Neuronal stem cell (in vitro differentiated cells): ENCODE measurements around the gene MRPL40.

Source experiments
- DNase-seq: peaks from one replicate; pipeline ENCODE4 v3.0.0-alpha.2; 2013; ENCODE audit warnings: low spot score
- H2AFZ ChIP-seq: one replicate; pipeline ENCODE4 v1.6.1; 2013; ENCODE audit warnings: mild to moderate bottlenecking, low read length, inconsistent platforms
- H2AK5ac ChIP-seq: 2 replicates; pipeline ENCODE4 v1.6.1; 2013; ENCODE audit warnings: low read depth, mild to moderate bottlenecking, inconsistent platforms, low read length, moderate library complexity, mixed read lengths
- H2BK120ac ChIP-seq: 2 replicates; pipeline ENCODE4 v1.6.1; 2013; ENCODE audit warnings: low read depth, mild to moderate bottlenecking, inconsistent platforms, low read length, moderate library complexity, mixed read lengths
- H2BK12ac ChIP-seq: one replicate; pipeline ENCODE4 v1.6.1; 2013; ENCODE audit warnings: low read length, inconsistent platforms
- H2BK15ac ChIP-seq: 2 replicates; pipeline ENCODE4 v1.6.1; 2013; ENCODE audit warnings: mild to moderate bottlenecking, low read length, inconsistent platforms, mixed read lengths
- H2BK5ac ChIP-seq: one replicate; pipeline ENCODE4 v1.6.1; 2013; ENCODE audit warnings: inconsistent platforms, mild to moderate bottlenecking, low read length, moderate library complexity
- H3K14ac ChIP-seq: one replicate; pipeline ENCODE4 v1.6.1; 2013; ENCODE audit warnings: low read length, inconsistent platforms
- H3K18ac ChIP-seq: 2 replicates; pipeline ENCODE4 v1.6.1; 2013; ENCODE audit warnings: low read length, inconsistent platforms
- H3K23ac ChIP-seq: 2 replicates; pipeline ENCODE4 v1.6.1; 2013; ENCODE audit warnings: low read depth, mild to moderate bottlenecking, mixed read lengths, low read length, inconsistent platforms; ENCODE audit not compliant: poor library complexity
- H3K27ac ChIP-seq: replicated peaks from 3 replicates; pipeline ENCODE4 v1.5.1; 2013; ENCODE audit warnings: low read length, inconsistent platforms
- H3K27me3 ChIP-seq, 3 experiments: 2 replicates each; pipeline ENCODE4 v1.6.1; 2013; ENCODE audit warnings: low read length in 3 of 3, mild to moderate bottlenecking in 2 of 3, inconsistent platforms in 1 of 3, low read depth in 1 of 3, mixed read lengths in 1 of 3, moderate library complexity in 1 of 3; ENCODE audit not compliant: control insufficient read depth in 3 of 3, insufficient read depth in 3 of 3
- H3K36me3 ChIP-seq, 2 donors: replicated peaks in 1 of 2; 2 replicates each; pipeline ENCODE4 v1.6.1; 2013; ENCODE audit warnings: low read length in 2 of 2; ENCODE audit not compliant: control insufficient read depth in 2 of 2, insufficient read depth in 2 of 2
- H3K4ac ChIP-seq: 2 replicates; pipeline ENCODE4 v1.6.1; 2013; ENCODE audit warnings: inconsistent platforms, mild to moderate bottlenecking, low read length, moderate library complexity
- H3K4me1 ChIP-seq, 2 donors: 1 replicate in 1 of 2; 2 replicates in 1 of 2; pipeline ENCODE4 v1.6.1; 2013; ENCODE audit warnings: low read length in 2 of 2, low read depth in 1 of 2; ENCODE audit not compliant: control insufficient read depth in 2 of 2, insufficient read depth in 1 of 2
- H3K4me2 ChIP-seq: one replicate; pipeline ENCODE4 v1.6.1; 2013; ENCODE audit warnings: mild to moderate bottlenecking, low read length, inconsistent platforms; ENCODE audit not compliant: insufficient read depth, poor library complexity, severe bottlenecking
- H3K4me3 ChIP-seq, 2 donors: 2 replicates each; pipeline ENCODE4 v1.5.1; 2013; ENCODE audit warnings: low read length in 2 of 2, mild to moderate bottlenecking in 2 of 2, inconsistent platforms in 1 of 2, moderate library complexity in 1 of 2
- H3K79me1 ChIP-seq: one replicate; pipeline ENCODE4 v1.6.1; 2013; ENCODE audit warnings: low read depth, mild to moderate bottlenecking, inconsistent platforms, low read length, moderate library complexity
- H3K9ac ChIP-seq: one replicate; pipeline ENCODE4 v1.6.1; 2013; ENCODE audit warnings: mild to moderate bottlenecking, low read depth, low read length, inconsistent platforms; ENCODE audit not compliant: poor library complexity
- H3K9me3 ChIP-seq, 2 donors: replicated peaks in 1 of 2; 2 replicates each; pipeline versions ENCODE3 to v1.6.1; 2013; ENCODE audit warnings: low read length in 2 of 2, mild to moderate bottlenecking in 2 of 2, inconsistent platforms in 1 of 2, low read depth in 1 of 2, mixed read lengths in 1 of 2, moderate library complexity in 1 of 2; ENCODE audit not compliant: control insufficient read depth in 2 of 2, insufficient read depth in 1 of 2
- H4K8ac ChIP-seq: one replicate; pipeline ENCODE4 v1.6.1; 2013; ENCODE audit warnings: low read depth, mild to moderate bottlenecking, inconsistent platforms, low read length, moderate library complexity
- H4K91ac ChIP-seq: one replicate; pipeline ENCODE4 v1.6.1; 2013; ENCODE audit warnings: low read length, low read depth, mild to moderate bottlenecking, inconsistent platforms; ENCODE audit not compliant: poor library complexity
- WGBS, 2 donors: extraction: QIAGEN DNeasy Blood & Tissue Kit; methylation state at CpG; one replicate each; pipeline ENCODE4 v1.1.7; 2013; ENCODE audit warnings: missing lambda C conversion rate in 2 of 2, mixed read lengths in 1 of 2; ENCODE audit not compliant: insufficient read length in 2 of 2, insufficient replicate concordance in 1 of 2; ENCODE audit errors: extremely low coverage in 2 of 2; 5-methylcytosine and 5-hydroxymethylcytosine counted together

MRPL40 gene

DNA sequence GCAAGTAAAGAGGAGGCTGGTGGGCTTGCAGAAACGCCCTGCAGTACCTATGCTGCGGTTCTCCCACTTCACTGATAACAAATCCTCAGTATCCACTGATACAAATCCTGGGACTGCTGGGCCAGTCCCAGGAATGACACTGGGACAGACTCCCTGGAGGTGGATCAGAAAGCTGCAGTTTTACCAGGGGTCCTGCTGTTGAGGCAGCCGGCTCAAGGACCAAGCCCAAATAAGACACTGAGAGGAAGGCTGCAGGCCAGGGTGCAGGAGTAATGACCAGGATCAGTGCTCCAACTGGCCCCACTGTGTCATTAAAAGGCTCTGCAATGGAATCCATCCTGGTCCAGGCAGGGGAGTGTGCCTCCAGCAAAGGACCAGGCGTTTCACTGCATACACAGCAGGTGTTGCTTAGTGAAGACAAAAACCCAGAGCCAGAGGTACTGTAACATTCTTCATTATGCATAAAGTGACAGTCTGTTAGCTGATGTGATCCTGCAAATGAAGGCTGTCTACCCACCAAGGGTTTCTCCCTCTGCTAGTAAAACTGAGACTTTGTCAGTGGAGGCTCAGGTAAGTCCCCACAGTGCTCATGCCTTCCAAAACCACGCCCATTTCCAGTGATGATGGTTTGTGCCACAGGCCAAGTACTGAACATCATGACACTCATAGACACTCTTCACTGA is 16.5 kb downstream of the MRPL40 start:
- Histone ChIP-seq H2BK12ac (no peak overlapping the region), H3K27me3 (no peaks in the 10 kb centered on the region), H2AK5ac (no peak overlapping the region), H3K36me3 (peaks cover 25 to 80% of the 10 kb centered on the region in 2 donors), H3K14ac (no peak overlapping the region), H3K9ac (no peak overlapping the region), H2BK15ac (no peak overlapping the region), H3K4me2 (no peak overlapping the region), H4K91ac (no peak overlapping the region), H2BK120ac (no peak overlapping the region), H2AFZ (no peak overlapping the region), H3K9me3 (no peaks in the 10 kb centered on the region), H2BK5ac (no peak overlapping the region), H3K4me1 (peaks cover 7 to 9% of the 10 kb centered on the region in 2 donors), H3K23ac (no peak overlapping the region), H3K79me1 (peaks cover 7% of the 10 kb centered on the region), H4K8ac (no peak overlapping the region), H3K4me3 (peak overlapping the region in 1 of 2 donors; percentile 64), H3K27ac (no peak overlapping the region), H3K18ac (no peak overlapping the region), H3K4ac (no peak overlapping the region)
- no peak for DNase-seq
- no CpG with 5 or more reads among the region's 5 CpGs for WGBS, 2 donors

DNA sequence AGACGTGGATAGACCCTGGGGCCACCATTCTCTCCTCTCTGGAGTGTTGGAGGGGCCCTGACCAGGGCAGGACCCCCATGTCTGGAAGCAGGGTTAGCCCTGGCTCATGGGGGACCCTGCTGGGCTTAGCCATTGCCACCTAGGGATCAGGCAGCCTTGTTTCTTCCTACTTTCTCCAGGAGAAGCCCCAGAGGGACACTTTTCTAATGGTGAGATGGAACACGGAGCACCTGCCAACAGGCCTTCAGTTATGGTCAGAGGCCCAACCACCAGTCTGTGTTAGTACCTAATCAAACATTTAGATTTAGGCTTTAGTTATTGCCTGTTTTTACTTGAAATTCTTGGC is 17.1 kb downstream of the MRPL40 start:
- no peak overlapping the region for H2AFZ ChIP-seq
- H3K9ac ChIP-seq, result no peak overlapping the region
- peaks cover 7 to 9% of the 10 kb centered on the region in 2 donors for H3K4me1 ChIP-seq
- no peak overlapping the region for H3K4me3 ChIP-seq
- H2BK120ac ChIP-seq, result no peak overlapping the region
- no peak overlapping the region for H3K23ac ChIP-seq
- no peak overlapping the region for H2BK12ac ChIP-seq
- H3K18ac ChIP-seq, result no peak overlapping the region
- H3K14ac ChIP-seq, result no peak overlapping the region
- no peaks in the 10 kb centered on the region for H3K9me3 ChIP-seq
- H3K27me3 ChIP-seq, result no peaks in the 10 kb centered on the region
- no CpG with 5 or more reads among the region's 2 CpGs for WGBS, 2 donors
- H3K27ac ChIP-seq, result no peak overlapping the region
- H3K79me1 ChIP-seq, result peaks cover 3% of the 10 kb centered on the region
- peaks cover 23 to 80% of the 10 kb centered on the region in 2 donors for H3K36me3 ChIP-seq
- H3K4me2 ChIP-seq, result no peak overlapping the region
- no peak overlapping the region for H3K4ac ChIP-seq
- H4K91ac ChIP-seq, result no peak overlapping the region
- DNase-seq, result no peak
- H2BK15ac ChIP-seq, result no peak overlapping the region
- H4K8ac ChIP-seq, result no peak overlapping the region
- no peak overlapping the region for H2BK5ac ChIP-seq
- H2AK5ac ChIP-seq, result no peak overlapping the region

DNA sequence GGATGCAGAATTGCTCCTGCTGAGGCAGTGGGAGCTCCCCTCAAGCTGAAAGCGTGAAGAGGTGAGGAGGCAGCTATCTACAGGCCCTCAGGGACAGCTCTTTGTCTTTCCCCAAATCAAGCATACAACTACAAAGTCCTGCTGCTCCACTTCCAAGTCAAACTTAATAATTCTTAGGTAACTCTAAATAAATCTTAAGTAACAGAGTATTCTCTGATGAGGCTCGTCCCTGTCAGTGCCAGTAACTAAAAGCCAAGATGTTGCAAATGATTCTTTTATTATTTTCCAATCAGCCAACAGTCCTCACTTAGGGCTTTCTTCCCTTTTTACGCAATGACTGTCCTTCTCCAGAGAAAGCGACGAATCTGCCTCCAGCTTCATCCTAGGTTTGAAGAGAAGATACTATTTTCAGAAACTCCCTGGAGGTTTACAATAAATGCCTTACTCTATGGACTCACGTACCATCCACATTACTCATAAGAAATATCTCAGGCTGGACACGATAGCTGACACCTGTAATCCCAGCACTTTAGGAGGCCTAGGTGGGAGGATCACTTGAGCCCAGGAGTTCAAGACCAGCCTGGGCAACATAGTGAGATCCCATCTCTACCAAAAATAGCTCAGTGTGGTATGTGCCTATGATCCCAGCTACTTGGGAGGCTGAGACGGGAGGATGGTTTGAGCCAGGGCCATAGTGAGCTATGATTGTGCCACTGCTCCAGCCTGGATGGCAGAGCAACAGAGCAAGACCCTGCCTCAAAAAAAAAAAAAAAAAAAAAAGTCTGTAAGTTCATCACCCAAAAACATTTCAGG is 18.2 kb downstream of the MRPL40 start:
- Histone ChIP-seq H2AFZ (no peak overlapping the region), H2BK15ac (no peak overlapping the region), H3K4ac (no peak overlapping the region), H3K14ac (no peak overlapping the region), H2AK5ac (no peak overlapping the region), H2BK120ac (no peak overlapping the region), H3K4me1 (peaks cover 7 to 9% of the 10 kb centered on the region in 2 donors), H2BK5ac (no peak overlapping the region), H3K36me3 (peaks cover 28 to 80% of the 10 kb centered on the region in 2 donors), H3K18ac (no peak overlapping the region), H4K8ac (no peak overlapping the region), H3K4me3 (no peak overlapping the region), H3K23ac (no peak overlapping the region), H4K91ac (no peak overlapping the region), H3K4me2 (no peak overlapping the region), H3K9me3 (no peaks in the 10 kb centered on the region), H3K9ac (no peak overlapping the region), H3K27ac (no peak overlapping the region), H3K27me3 (no peaks in the 10 kb centered on the region), H2BK12ac (no peak overlapping the region), H3K79me1 (peaks cover 3% of the 10 kb centered on the region)
- whole genome bisulfite sequencing, 2 donors, result no CpG with 5 or more reads among the region's 8 CpGs
- DNase-seq, result no peak

DNA sequence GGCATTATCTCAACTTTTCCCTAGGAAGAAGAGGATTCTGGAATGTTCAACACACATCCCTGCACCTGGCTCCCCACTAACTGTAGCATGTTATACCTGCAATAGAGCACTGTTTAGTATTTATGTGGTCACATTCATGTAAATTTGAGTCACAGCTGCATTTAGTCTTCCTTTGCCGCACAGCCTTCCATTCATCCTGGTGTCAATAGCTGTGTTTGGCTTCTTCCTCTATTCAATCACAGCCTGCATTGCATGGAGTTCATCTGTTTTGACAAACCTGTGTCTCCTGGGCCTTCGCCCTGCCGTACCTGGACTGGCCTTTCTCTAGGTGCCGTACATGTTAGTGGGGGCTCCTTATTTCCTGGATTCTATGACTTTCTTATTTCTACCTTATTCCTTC is 19.2 kb downstream of the MRPL40 start:
- Histone ChIP-seq H3K4me1 (peaks cover 4 to 6% of the 10 kb centered on the region in 2 donors), H3K18ac (no peak overlapping the region), H3K36me3 (peaks cover 37 to 80% of the 10 kb centered on the region in 2 donors), H2BK120ac (no peak overlapping the region), H2AK5ac (no peak overlapping the region), H2BK5ac (no peak overlapping the region), H3K4ac (no peak overlapping the region), H3K9ac (no peak overlapping the region), H2AFZ (no peak overlapping the region), H4K8ac (no peak overlapping the region), H3K9me3 (no peaks in the 10 kb centered on the region), H3K23ac (no peak overlapping the region), H2BK15ac (no peak overlapping the region), H3K27ac (no peak overlapping the region), H4K91ac (no peak overlapping the region), H3K4me3 (no peak overlapping the region), H3K79me1 (peaks cover 3% of the 10 kb centered on the region), H3K27me3 (no peaks in the 10 kb centered on the region), H2BK12ac (no peak overlapping the region), H3K4me2 (no peak overlapping the region), H3K14ac (no peak overlapping the region)
- no CpG with 5 or more reads among the region's 4 CpGs for WGBS, 2 donors
- DNase-seq, result no peak
